ACHN (cell line): ENCODE results near the gene ANO7.

Source experiments
- DNase-seq: peaks from one replicate; pipeline ENCODE4 v3.0.0-alpha.2; 2015
- in situ Hi-C: cut with HindIII; loops from 2 replicates; pipeline ENCODE4 v1.10.0; 2017; ENCODE audit warnings: low sequenced_read_pairs, low pct_ligation_motif_present, low pct_unique_long_range_greater_than_20kb

Gene ANO7

DNA sequence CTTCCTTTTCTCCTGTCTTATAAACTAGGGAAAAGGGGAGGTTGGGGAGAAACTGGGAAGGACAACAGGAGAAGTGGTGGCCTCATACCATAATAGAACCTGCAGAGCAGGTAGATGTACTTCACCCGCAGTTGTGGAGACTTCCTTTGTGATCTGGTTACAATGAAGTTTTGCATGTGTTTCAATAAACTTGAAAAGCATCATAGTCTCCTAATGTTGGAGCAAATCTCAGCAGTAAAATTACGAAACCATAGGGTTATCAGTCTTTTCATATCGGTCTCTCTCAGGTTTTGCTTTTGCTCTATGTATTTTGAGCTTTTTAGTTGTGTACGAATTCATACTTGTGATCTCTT is 30.5 kb downstream of the ANO7 start:
- no peak for DNase-seq
- in situ Hi-C loops: no loop called here

DNA sequence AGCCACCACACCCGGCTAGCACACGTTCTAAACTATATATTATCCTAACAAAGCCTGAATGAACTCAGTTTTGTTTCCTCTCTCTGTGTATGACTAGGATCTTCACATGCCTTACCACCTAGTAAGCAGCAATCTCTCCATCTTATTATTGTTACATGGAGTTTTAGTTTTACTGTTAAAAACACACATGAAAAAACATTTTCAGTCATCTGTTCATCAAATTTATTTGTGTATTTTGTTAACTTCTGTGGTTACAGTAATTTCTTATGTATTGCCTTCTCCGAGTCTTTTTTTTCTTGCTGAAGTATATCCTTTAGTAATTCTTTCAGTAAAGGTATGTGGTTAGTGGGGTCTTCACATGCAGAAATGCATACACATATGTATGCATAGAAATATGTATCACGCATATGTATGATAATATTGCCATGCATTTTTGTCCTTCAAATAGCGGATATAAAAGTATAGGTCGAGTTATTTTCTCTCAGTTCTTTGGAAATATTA is 31.4 kb downstream of the ANO7 start:
- in situ Hi-C loops: no loop called here
- DNase-seq: no peak

DNA sequence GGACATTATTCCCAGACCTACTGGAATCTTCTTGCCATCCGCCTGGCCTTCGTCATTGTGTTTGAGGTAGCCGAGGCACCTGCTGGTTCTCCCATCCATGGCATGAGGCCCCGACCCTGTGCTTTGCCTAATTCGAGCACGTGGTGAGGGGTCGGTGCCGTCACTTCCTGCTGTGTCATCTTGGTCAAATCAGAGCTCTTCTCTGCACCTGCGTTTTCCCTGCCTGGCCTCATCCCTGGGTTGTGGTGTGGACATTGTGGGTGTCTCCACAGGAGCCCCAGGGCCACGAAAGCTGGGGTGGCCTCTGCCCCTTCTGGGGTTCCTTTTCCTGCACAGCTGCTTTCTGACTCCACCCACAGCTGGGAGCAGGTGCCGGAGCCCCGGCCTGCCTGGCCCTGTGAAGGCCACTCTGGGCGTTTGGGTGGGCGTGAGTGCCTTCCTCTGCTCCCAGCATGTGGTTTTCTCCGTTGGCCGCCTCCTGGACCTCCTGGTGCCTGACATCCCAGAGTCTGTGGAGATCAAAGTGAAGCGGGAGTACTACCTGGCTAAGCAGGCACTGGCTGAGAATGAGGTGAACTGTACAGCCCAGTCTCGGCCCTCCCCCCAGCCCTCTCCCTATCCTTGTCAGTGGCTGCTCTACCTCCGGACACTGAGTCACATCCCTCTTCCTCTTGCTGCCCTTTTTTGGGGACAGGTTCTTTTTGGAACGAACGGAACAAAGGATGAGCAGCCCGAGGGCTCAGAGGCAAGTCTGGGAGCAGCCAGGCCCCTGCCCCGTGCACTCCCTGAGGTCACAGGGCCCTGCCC is 34.9 kb downstream of the ANO7 start:
- in situ Hi-C loops: no loop called here
- no peak for DNase-seq

DNA sequence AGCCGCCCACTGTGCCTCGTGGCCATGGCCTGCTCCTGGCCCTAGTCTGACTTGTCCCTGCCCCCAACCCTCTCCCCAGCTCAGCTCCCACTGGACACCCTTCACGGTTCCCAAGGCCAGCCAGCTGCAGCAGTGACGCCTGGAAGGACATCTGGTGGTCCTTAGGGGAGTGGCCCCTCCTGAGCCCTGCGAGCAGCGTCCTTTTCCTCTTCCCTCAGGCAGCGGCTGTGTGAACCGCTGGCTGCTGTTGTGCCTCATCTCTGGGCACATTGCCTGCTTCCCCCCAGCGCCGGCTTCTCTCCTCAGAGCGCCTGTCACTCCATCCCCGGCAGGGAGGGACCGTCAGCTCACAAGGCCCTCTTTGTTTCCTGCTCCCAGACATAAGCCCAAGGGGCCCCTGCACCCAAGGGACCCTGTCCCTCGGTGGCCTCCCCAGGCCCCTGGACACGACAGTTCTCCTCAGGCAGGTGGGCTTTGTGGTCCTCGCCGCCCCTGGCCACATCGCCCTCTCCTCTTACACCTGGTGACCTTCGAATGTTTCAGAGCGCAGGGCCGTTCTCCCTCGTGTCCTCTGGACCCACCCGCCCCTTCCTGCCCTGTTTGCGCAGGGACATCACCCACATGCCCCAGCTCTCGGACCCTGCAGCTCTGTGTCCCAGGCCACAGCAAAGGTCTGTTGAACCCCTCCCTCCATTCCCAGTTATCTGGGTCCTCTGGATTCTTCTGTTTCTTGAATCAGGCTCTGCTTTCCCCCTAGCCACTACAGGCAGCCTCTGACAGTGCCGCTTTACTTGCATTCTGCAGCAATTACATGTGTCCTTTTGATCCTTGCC is 35.8 kb downstream of the ANO7 start:
- DNase-seq: no peak
- in situ Hi-C loops: no loop called here

DNA sequence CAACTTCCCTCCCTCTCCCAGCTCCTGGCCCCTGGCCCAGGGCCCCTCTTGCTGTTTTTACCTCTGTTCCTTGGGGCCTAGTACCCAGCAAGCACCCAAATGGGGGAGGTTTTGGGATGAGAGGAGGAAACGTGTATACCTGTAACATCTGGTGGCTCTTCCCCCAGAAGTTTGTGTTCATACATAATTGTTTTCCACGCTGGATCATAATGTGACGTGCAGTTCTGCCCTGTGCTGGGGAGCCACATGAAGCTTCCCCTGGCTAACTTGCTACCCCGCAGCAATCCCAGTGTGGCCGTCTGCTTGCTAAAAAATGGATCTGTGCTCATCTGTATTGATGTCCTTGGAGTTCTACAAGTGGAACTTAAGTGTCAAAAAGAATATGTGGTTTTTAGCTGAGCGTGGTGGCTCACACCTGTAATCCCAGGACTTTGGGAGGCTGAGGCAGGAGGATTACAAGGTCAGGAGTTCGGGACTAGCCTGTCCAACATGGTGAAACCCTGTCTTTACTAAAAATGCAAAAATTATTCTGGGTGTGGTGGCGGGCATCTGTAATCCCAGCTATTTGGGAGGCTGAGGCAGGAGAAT is 36.5 kb downstream of the ANO7 start:
- in situ Hi-C loops: no loop called here
- no peak for DNase-seq

DNA sequence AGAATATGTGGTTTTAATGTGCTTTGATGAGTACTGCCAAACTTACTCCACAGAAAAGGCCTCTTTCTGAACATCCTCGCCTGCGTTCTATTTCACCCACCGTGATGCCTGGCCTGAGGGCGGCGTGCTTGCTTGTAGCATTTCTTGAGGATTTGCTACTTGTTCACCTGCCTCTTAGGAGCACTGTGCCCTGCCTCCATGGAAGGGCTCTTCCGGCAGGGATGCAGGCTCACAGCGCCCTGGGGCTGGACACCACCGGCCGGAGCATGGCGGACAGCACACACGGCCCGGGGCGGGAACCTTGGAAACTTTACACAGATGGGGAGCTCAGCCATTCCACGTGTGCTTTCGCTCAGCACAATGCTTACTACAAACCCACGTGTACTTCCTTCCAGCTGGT is 37.1 kb downstream of the ANO7 start:
- no peak for DNase-seq
- in situ Hi-C loops: no loop called here

DNA sequence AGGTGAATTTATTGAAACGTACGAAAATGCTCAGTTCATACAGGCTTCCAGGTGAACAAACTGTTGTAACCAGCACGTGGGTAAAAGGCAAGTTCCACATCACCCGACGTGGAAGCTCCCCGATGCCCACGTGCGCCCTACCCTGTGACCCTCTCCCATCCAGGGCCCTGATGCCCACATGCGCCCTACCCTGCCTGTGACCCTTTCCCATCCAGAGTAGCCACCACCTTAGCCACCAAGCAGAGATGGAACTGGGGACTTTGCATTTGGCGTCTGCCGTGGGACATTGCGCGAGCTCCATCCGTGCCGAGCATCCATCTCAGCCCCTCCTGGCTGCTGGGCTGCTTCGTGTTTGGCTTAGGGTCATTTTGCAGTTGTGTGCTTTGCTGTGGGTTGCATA is 37.5 kb downstream of the ANO7 start:
- in situ Hi-C loops: no loop called here

DNA sequence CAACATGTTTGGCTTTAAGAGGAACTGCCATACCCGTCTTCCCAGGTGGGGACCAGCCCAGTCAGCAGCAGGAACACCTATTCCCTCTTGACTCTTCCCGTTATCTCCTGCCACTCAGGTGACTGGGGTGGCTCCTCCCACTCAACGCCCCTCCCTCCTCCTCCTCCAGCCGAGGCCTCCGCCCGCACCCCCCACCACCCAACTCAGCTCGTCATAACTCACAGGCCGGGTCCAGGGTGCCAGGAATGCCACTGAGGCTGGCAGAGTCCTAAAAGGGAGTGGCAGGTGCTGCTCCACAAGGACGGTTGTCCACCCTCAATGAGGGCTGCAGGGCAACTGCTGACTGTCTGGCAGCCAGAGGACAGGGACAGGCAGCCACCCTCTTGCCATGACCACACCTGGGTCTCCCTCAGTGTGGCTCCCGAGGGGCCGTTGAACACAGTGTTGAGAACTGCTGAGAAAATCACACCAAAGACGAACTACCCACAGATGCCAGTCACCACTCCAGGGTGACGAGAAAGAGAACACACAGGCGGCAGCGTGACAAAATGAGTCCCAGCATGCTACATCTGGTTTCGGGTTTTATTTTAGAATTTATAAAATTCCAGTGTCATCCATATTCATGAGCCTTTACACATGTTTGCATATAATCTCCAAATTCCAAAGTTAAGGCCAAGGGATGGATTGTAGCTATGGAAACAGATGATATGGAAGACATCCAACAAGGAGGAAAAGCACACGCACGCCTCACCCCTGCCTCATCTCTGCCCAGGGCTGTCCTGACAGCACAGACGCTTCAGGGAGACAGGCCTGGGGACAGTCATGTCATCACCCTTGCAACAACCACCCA is 38.5 kb downstream of the ANO7 start:
- in situ Hi-C loops: no loop called here
- DNase-seq: no peak

More for the DNA sequence above, 37.5 kb downstream of the ANO7 start:
- no peak for DNase-seq

DNA sequence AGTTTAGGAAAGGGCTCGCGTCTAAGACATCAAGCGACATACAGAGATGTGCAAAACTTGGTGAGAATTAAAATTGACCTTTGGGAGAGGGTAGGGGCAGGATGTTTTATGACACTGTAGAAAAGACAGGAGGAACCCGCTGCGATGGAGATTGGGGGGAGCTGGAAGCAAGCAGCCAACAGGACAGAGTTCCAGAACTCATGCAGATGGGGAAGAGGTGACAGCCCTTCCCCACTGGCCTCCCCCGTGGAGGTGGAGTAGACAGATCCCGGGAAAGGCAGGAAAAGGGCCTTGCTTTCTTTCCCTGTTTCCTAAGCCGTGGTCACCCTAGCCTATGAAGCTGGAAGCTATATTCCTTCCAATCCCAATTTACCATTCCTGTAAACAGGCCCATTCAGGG is 39.1 kb downstream of the ANO7 start:
- no peak for DNase-seq
- in situ Hi-C loops: no loop called here

DNA sequence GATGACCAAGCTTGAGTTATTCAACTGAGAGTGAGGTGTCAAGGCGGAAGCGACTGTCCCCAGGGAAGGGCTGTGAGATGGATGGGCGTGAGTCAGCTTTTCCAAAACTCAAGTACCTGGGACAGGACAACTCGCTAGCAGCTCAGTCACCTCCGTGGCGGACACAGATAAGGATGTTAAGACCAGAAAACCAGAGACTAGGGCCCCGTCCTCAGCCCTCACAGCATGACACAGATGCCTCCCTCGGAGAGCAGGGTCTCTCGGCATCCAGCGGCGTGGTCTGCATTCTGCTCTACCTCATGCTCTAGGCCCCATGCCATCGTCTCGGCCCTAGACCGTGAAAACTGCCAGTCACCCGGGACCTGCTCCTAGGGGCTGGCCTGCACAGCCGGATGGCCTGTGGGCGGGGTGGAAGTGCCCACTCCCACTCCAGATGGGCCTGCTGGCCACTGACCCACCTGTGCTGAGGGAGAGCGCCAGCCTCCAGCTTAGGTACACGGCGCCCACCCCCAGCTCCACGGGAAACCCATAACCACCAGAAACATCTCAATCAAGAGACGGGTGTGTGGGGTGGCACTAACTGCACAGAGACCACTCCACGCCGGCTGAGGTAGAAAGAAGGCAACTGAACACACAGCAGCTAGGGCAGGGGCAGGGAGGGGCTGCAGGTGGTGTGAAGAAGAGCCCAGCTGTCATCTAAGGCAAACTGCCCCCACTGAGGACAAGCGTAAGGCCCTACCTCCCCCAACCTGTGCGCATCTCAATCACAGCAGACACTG is 39.8 kb downstream of the ANO7 start:
- DNase-seq: no peak
- in situ Hi-C loops: no loop called here

DNA sequence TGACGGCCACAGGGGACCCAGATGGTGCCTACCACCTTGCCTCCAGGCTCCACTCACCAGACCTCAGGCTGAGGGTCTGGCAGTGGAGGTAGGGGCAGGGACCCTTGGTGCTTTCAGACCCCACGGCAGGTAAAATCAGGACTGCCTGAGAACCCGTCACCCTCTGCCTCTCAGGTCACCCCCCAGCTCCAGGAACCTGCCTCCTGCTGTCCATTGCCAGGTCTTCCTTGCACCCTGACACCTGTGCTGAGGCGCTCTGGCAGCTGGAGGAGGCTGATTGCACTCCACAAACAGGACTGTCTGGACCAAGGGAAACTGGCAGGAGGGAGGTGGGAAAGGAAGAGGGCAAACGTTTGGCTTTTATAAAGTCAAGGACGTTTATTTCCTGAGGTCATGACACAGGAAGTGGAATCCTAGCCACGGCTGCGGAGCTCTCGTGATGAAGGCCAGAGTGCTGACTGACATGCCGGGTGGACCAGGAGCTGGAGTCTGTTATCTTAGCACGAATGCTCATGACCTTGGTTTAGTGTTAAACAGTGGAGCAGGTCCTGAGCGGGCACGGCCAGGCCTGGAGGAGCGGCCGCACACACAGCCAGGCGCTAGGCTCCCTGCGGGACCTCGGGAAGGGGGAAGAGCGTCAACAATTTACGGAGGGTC is 40.5 kb downstream of the ANO7 start:
- in situ Hi-C loops: no loop called here
- DNase-seq: no peak

DNA sequence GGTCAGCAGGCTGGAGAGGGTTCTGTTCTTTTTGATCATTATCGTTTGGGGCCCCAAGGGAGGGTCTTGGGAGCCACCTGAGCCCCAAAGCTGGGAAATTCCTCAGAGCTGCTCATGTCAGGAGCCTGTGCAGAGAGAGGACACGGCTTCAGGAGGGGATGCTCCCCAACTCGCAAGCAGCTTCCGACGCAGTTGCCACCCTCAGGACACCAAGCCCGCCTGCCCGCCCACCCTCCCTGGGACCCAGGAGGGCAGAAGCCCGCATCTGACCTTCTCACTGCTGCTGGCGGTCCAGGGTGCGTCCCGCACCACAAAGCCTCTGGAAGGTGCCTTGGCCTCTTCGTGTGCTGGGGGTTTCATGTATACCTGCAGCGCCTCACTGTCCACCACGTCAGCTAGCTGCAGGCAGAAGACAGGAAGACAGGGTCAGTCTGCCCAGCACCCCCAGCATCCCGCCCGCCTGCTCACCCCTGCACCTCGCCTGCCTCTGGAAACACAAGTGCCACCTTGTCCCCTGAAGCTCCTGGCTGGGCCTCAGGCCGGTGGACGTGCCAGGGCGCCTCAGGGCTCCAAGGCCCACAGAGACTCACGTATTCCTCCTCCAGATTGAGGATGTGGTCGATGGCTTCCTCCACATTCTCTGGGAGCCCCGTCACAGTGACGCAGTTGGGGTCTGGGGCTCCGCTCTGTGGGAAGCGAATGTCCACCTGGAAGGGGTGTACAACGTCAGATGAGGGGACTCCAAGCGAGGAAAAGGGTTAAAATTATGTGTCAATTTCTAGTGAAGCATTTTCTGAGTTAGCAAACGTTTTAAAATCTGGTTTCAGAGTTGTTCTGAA is 41.3 kb downstream of the ANO7 start:
- no peak for DNase-seq
- in situ Hi-C loops: no loop called here

DNA sequence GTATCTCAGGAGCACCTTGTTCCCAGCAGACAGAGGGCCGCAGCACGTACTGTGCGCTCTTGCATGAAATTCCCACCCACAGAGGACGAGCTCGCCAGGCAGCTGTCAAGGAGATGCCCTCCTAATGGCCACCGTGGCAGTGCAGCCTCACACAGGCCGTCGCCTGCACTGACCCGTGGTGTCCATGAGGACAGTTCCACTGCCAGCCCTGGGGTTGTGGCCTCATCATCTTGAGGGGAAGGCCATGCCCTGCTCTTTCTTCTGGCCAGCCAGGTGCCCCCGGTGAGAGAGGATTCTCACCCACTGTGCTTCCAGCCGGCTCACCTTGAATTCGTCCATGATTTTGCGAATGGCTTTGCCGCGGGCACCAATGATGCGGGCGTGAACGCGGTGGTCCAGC is 42.0 kb downstream of the ANO7 start:
- in situ Hi-C loops: no loop called here
- DNase-seq: no peak

DNA sequence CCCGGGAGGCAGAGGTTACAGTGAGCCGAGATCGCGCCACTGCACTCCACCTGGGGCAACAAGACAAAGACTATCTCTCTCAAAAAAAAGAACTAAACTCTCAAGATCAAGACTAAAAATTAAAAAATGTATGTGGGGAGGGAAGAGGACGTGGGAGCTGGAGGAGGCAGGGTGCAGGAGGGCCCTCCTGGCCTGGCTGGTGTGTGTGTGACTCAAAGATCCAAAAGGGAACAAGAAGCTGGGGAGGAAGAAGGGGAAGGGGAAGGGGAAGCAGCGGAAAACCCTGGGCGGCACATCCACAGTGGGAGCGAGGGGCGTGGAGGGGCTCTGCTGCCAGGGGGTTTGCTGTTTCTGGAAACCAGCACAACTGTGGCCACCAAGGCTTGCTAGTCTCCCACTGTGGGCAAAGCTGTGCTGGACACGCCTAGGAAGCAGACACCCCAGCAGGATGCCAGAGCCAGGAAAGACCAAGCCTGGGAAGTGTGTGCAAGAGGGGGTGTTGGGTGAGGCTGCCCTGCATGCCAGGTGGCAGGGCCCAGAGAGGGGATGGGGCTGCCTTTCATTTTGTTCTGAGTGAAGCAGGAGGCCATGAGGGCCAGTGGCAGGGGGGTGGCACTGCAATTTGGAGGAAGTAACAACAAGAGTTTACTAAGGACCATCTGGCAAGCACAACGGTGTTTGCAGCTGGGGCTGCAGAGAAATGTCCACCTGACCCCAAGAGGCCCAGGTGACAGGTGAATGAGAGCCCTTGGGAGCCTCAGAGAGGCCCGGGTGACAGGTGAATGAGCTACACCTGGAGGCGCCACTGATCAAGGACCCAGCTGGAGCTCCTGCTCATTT is 44.5 kb downstream of the ANO7 start:
- in situ Hi-C loops: no loop called here
- no peak for DNase-seq

DNA sequence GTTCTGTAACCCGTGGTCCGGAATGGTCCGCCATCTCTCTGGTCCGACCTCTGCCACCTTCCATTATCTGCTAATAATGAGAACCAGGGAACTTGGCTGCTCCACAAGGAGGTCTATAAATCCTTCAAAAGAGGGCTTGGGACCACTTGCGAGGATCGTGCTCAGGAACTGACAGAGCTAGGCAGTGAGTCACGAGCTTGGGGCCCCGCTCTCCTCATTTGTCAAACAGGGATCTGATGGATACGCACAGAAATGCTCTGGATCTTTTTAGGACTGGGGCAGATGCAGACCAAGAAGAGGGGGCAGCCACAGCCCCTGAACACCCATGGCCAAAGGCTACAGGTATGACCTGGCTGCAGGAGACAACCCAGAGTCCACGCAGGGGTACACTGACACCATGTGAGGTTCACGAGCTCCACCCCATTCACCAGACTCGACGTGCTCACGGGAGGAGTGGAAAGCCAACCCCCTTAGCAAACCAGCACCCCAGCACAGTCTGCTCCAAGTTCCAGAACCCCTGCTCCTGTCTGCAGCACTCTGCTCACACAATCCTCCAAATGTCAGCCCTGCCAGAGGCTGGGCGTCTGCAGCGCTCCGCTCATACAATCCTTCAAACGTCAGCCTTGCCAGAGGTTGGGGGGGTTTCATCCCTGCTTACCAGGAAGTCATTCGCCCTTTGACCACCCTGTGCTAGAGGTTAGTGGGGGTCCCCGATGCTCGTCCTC is 45.8 kb downstream of the ANO7 start:
- no peak for DNase-seq
- in situ Hi-C loops: no loop called here
